Measurements from ENCODE around the gene NINJ2.

- TF ChIP-seq, protein P1, sequence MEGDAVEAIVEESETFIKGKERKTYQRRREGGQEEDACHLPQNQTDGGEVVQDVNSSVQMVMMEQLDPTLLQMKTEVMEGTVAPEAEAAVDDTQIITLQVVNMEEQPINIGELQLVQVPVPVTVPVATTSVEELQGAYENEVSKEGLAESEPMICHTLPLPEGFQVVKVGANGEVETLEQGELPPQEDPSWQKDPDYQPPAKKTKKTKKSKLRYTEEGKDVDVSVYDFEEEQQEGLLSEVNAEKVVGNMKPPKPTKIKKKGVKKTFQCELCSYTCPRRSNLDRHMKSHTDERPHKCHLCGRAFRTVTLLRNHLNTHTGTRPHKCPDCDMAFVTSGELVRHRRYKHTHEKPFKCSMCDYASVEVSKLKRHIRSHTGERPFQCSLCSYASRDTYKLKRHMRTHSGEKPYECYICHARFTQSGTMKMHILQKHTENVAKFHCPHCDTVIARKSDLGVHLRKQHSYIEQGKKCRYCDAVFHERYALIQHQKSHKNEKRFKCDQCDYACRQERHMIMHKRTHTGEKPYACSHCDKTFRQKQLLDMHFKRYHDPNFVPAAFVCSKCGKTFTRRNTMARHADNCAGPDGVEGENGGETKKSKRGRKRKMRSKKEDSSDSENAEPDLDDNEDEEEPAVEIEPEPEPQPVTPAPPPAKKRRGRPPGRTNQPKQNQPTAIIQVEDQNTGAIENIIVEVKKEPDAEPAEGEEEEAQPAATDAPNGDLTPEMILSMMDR (IDR thresholded peaks at IDR 0.05), result no peak
- TF ChIP-seq POLR2A (IDR thresholded peaks at IDR 0.05), result no peak
- no peak for TF ChIP-seq POLR2AphosphoS5 (IDR thresholded peaks at IDR 0.05)
- no peak for TF ChIP-seq EP300 (IDR thresholded peaks at IDR 0.05)
Measured at GRCh38 chr12:522692-523378, 140.4 kb downstream of the NINJ2 start.
